8988T (cell line): ENCODE results near the gene TMCC2.
A peak's percentile ranks its signal among the peaks of the same experiment; 100 is the strongest.
"Not testable (repeated sequence)": the region's sequence is repeated elsewhere in the genome, so short reads cannot be mapped to it uniquely, and the experiment has no call there.

Source experiments
- DNase-seq: peaks from one replicate; pipeline ENCODE4 v3.0.0; 2011

TMCC2 gene

GRCh38 chr1:205227584-205228013 is at the start of gene TMCC2:
Gene TMCC2 (plus strand): TSS chr1:205227946. CDS start chr1:205228565, 619 bp downstream.
- peak; percentile 90 for DNase-seq

GRCh38 chr1:205179842-205180241 is 47.9 kb upstream of the TMCC2 start:
- DNase-seq, result no peak

- not testable (repeated sequence) for DNase-seq
Measured at GRCh38 chr1:205180331-205180730, 47.4 kb upstream of the TMCC2 start.

- DNase-seq, result no peak
Measured at GRCh38 chr1:205182930-205183329, 44.8 kb upstream of the TMCC2 start.

GRCh38 chr1:205183676-205184335 is 43.9 kb upstream of the TMCC2 start:
- no peak for DNase-seq

GRCh38 chr1:205186191-205186590 is 41.6 kb upstream of the TMCC2 start:
- DNase-seq, result no peak

- no peak for DNase-seq
Measured at GRCh38 chr1:205187420-205187819, 40.3 kb upstream of the TMCC2 start.

- DNase-seq, result no peak
Measured at GRCh38 chr1:205188098-205188497, 39.6 kb upstream of the TMCC2 start.

GRCh38 chr1:205188596-205188995 is 39.1 kb upstream of the TMCC2 start:
- DNase-seq, result no peak

GRCh38 chr1:205189131-205189530 is 38.6 kb upstream of the TMCC2 start:
- no peak for DNase-seq

- DNase-seq, result no peak
Measured at GRCh38 chr1:205190845-205191577, 36.7 kb upstream of the TMCC2 start.

GRCh38 chr1:205191622-205192021 is 36.1 kb upstream of the TMCC2 start:
- DNase-seq, result no peak

GRCh38 chr1:205192287-205192686 is 35.5 kb upstream of the TMCC2 start:
- DNase-seq, result no peak

- DNase-seq, result no peak
Measured at GRCh38 chr1:205199090-205199930, 28.4 kb upstream of the TMCC2 start.

- no peak for DNase-seq
Measured at GRCh38 chr1:205199931-205200299, 27.8 kb upstream of the TMCC2 start.

- no peak for DNase-seq
Measured at GRCh38 chr1:205204552-205204951, 23.2 kb upstream of the TMCC2 start.

- DNase-seq, result no peak
Measured at GRCh38 chr1:205205055-205205454, 22.7 kb upstream of the TMCC2 start.

- DNase-seq, result no peak
Measured at GRCh38 chr1:205208811-205209210, 18.9 kb upstream of the TMCC2 start.

GRCh38 chr1:205210756-205211168 is 17.0 kb upstream of the TMCC2 start:
- DNase-seq, result no peak

GRCh38 chr1:205211169-205211838 is 16.4 kb upstream of the TMCC2 start, which contains the start of gene DSTYK:
Gene DSTYK (minus strand): TSS chr1:205211702. CDS start chr1:205211535, 167 bp downstream.
- DNase-seq, result peak; percentile 72

GRCh38 chr1:205211839-205212536 is 15.8 kb upstream of the TMCC2 start:
- no peak for DNase-seq

GRCh38 chr1:205214756-205215155 is 13.0 kb upstream of the TMCC2 start:
- no peak for DNase-seq
